Subcutaneous abdominal adipose tissue (tissue), 5 donors: Measurements from ENCODE around the gene ZNF500.
"Not testable (repeated sequence)": the region's sequence is repeated elsewhere in the genome, so short reads cannot be mapped to it uniquely, and the experiment has no call there.

Experiments
- H3K27ac ChIP-seq: one replicate; pipeline ENCODE4 v1.7.0; 2013; ENCODE audit warnings: low read depth, mild to moderate bottlenecking, inconsistent platforms, low read length, moderate library complexity
- H3K27me3 ChIP-seq, 5 donors: one replicate each; pipeline ENCODE4 v1.7.0; 2013; ENCODE audit warnings: low read length in 5 of 5, inconsistent platforms in 1 of 5; ENCODE audit not compliant: control insufficient read depth in 5 of 5, insufficient read depth in 4 of 5
- H3K36me3 ChIP-seq, 5 donors: one replicate each; pipeline ENCODE4 v1.7.0; 2013; ENCODE audit warnings: low read length in 5 of 5; ENCODE audit not compliant: control insufficient read depth in 5 of 5, insufficient read depth in 5 of 5
- H3K4me1 ChIP-seq, 5 donors: one replicate each; pipeline ENCODE4 v1.7.0; 2013; ENCODE audit warnings: low read length in 5 of 5, mild to moderate bottlenecking in 3 of 5, moderate library complexity in 1 of 5; ENCODE audit not compliant: control insufficient read depth in 5 of 5, insufficient read depth in 5 of 5
- H3K4me3 ChIP-seq, 5 donors: one replicate each; pipeline ENCODE4 v1.7.0; 2013; ENCODE audit warnings: low read length in 5 of 5, low read depth in 1 of 5
- H3K9ac ChIP-seq, 5 donors: one replicate each; pipeline ENCODE4 v1.7.0; 2013; ENCODE audit warnings: low read length in 5 of 5, mild to moderate bottlenecking in 4 of 5, moderate library complexity in 3 of 5
- H3K9me3 ChIP-seq, 5 donors: one replicate each; pipeline ENCODE4 v1.7.0; 2013; ENCODE audit warnings: low read length in 5 of 5; ENCODE audit not compliant: control insufficient read depth in 5 of 5
- donor health status: healthy.
- donor health status: healthy.
- donor health status: healthy.
- donor health status: healthy.
- donor health status: healthy.

The ZNF500 gene

DNA sequence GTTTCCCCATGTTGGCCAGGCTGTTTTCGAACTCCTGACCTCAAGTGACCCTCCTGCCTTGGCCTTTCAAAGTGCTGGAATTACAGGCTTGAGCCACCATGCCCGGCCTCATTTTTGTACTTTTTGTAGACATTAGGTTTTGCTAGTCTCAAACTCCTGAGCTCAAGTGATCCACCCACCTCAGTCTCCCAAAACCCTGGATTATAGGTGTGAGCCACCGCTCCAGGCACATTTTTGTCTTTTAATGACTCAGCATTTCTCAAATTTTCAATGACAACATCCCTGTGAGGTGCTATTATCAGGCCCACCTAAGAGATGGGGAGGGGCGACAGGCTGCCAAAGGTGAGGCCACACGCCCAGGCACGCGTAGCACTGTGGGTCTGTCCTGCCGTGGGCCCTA, 20.1 kb upstream of the ZNF500 start:
- no peaks in the 10 kb centered on the region for H3K4me1 ChIP-seq
- H3K27ac ChIP-seq, result no peak overlapping the region
- H3K4me3 ChIP-seq, result no peak overlapping the region
- no peaks in the 10 kb centered on the region for H3K36me3 ChIP-seq
- peaks cover 0 to 2% (median 0%) of the 10 kb centered on the region in 5 donors for H3K27me3 ChIP-seq
- H3K9me3 ChIP-seq, result no peaks in the 10 kb centered on the region
- no peak overlapping the region for H3K9ac ChIP-seq

DNA sequence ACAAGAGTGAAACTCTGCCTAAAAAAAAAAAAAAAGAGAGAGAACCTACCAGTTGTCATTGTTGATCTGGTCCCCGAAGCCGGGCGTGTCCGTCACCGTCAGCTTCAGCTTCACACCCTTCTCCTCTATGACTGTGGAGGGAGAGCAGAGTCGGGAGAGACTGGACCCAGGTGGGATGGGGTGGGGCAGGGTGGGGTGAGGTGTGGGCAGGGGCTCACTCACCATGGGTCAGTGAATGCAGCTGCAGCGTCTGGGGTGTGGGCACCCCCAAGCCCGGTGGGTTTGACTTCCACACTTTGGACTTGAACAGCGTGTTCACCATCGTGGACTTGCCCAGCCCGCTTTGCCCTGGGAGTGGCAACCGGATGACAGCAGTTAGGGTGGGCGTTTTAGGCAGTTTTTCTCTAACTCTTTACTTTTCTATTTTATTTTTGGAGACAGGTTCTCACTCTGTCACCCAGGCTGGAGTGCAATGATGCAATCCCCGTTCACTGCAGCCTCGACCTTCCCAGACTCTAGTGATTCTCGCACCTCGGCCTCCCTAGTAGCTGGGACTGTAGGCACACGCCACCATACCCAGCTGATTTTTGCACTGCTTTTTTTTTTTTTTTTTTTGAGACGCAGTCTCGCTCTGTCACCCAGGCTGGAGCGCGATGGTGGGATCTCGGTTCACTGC, 18.9 kb upstream of the ZNF500 start:
- Histone ChIP-seq H3K9me3 (no peaks in the 10 kb centered on the region), H3K36me3 (no peaks in the 10 kb centered on the region), H3K4me1 (no peaks in the 10 kb centered on the region), H3K4me3 (no peak overlapping the region), H3K27me3 (peaks cover 0 to 2% (median 0%) of the 10 kb centered on the region in 5 donors), H3K9ac (no peak overlapping the region), H3K27ac (no peak overlapping the region)

DNA sequence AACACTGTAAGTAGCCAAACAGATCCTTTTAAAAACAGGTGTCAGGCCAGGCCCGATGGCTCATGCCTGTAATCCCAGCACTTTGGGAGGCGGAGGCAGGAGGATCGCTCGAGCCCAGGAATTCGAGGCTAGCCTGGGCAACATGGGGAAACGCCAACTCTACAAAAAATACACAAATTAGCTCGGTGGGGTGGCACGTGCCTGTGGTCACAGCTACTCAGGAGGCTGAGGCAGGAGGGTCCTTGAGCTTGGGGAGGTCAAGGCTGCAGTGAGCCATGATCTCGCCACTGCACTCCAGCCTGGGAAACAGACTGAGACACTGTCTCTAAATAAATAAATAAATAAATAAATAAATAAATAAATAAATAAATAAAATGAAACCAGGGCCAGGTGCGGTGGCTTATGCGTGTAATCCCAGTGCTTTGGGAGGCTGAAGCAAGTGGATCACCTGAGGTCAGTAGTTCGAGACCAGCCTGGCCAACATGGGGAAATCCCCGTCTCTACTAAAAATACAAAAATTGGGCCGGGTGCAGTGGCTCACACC, 17.6 kb upstream of the ZNF500 start:
- H3K27ac ChIP-seq, H3K4me1 ChIP-seq, H3K27me3 ChIP-seq, H3K36me3 ChIP-seq, H3K4me3 ChIP-seq, H3K9me3 ChIP-seq, H3K9ac ChIP-seq: not testable (repeated sequence)

DNA sequence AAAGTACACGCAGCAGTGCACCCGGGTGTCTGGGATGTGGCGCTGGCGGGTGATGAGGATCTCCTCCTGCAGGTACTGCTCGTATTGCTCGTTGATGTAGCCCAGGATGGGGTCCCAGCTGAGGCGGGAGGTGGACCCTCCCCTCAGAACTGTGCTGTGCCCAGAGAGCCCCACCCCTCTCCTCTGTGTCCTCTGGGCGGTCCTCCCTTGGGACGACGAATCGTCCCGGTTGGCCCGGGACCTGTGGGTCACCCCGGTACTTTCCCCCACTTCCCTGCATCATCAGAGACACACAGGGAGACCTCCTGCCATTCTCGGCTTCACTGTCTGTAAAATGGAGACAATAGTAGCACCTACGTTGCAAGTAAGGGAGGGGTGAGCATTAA, 17.0 kb upstream of the ZNF500 start:
- Histone ChIP-seq H3K9ac (no peak overlapping the region), H3K9me3 (no peaks in the 10 kb centered on the region), H3K4me1 (no peaks in the 10 kb centered on the region), H3K27ac (no peak overlapping the region), H3K4me3 (no peak overlapping the region), H3K27me3 (peaks cover 0 to 2% (median 0%) of the 10 kb centered on the region in 5 donors), H3K36me3 (no peaks in the 10 kb centered on the region)

DNA sequence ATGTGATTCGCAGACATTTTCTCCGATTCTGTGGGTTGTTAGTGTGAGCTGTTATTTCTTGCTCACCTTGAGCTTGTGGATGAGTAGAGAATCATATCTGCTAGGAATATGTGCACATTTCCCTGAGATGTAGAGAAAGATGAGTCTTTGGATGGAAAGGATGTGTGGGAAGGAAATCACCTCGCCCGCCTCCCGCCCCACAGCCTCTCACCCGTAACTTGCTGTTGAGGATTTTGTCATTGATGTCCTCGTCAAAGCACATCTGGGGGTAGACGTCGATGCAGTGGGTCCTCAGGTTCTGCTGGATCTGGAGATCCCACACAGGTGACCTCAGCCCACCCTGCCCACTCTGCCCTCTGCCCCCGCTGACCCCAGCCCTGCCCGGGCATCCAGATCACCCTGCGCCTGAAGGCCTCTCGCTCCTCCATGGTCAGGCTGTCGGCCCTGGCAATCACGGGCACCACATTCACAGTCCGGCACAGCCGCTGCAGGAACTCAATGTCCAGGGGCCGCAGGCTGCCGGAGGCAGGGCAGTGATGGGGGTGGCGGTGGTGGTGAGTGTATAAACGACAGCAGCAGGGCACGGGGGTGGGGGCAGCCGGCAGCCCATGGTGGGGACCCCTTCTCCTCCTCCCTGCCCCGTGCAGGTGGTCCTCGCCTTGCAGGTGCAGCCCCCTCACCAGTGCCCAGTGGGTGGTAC, 16.4 kb upstream of the ZNF500 start:
- peaks cover 0 to 2% (median 0%) of the 10 kb centered on the region in 5 donors for H3K27me3 ChIP-seq
- H3K4me3 ChIP-seq, result no peak overlapping the region
- no peak overlapping the region for H3K9ac ChIP-seq
- no peaks in the 10 kb centered on the region for H3K4me1 ChIP-seq
- no peaks in the 10 kb centered on the region for H3K9me3 ChIP-seq
- H3K27ac ChIP-seq, result no peak overlapping the region
- no peaks in the 10 kb centered on the region for H3K36me3 ChIP-seq

DNA sequence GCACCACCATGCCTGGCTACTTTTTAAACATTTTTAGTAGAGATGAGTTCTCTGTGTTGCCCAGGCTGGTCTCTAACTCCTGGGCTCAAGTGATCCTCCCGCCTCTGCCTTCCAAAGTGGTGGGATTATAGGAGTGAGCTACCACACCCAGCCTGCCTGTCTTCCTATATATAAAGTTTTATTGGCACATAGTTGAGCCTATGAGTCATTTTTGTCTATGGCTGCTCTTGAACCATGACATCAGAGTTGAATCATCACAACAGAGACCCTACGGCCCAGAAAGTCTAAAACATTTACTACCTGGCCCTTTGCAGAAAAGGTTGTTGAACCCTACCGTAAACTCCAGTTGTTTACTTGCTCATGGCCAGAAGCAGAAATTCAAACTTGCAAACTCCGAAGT, 13.3 kb upstream of the ZNF500 start:
- Histone ChIP-seq H3K36me3 (no peaks in the 10 kb centered on the region), H3K4me3 (no peak overlapping the region), H3K9ac (no peak overlapping the region), H3K9me3 (no peaks in the 10 kb centered on the region), H3K27me3 (peaks cover 0 to 3% (median 0%) of the 10 kb centered on the region in 5 donors), H3K4me1 (no peaks in the 10 kb centered on the region), H3K27ac (no peak overlapping the region)

DNA sequence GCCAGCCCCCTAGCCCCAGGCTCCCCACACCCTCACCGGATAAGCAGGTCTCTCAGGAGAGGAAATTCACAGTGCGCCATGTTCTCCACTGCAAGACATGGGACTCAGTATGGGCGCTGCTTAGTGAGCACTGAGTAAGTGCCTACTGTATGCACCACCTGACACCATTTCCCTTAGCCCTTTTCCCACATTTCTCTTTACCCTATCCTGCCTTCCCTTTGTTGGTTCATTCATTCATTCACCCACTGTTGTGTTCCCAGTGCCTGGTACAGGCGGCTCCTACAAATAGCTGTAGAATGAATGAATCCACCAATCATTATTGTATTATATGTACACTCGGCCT, 11.1 kb upstream of the ZNF500 start:
- Histone ChIP-seq H3K27me3 (peaks cover 0 to 3% (median 0%) of the 10 kb centered on the region in 5 donors), H3K4me3 (no peak overlapping the region), H3K27ac (no peak overlapping the region), H3K4me1 (no peaks in the 10 kb centered on the region), H3K36me3 (no peaks in the 10 kb centered on the region), H3K9ac (no peak overlapping the region), H3K9me3 (no peaks in the 10 kb centered on the region)

DNA sequence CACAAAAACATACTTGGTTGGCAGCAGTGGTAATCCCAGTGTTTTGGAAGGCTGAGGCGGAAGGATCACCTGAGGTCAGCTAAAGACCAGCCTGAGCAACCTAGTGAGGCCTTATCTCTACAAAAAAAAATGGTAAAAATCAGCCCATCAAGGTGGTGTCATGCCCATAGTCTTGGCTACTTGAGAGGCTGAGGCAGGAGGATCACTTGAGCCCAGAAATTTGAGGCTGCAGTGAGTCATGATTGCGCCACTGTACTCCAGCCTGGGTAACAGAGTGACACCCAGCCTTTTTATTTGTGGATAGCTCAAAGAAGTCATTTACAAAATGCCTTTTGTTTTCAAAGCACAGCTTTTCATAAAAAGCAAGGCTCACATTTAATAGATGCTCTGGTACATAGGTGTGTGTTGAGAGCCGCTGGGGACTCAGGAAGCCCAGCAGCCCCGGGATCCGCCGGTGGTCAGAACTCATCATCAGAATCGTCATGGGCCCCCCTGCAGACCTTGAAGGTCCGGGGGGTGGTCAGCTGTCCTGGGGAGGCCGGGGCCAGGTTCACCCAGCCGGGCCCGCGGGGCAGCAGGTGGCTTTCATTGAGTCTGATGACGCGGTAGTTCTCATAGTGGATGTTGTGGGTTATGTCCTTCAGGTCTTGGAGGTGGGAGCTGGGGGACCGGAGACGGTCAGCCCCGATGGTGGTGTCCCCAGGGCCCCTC, 10.5 kb upstream of the ZNF500 start:
- peaks cover 0 to 3% (median 0%) of the 10 kb centered on the region in 5 donors for H3K27me3 ChIP-seq
- no peaks in the 10 kb centered on the region for H3K36me3 ChIP-seq
- H3K4me1 ChIP-seq, result no peaks in the 10 kb centered on the region
- H3K9me3 ChIP-seq, result no peaks in the 10 kb centered on the region
- H3K9ac ChIP-seq, result no peak overlapping the region
- no peak overlapping the region for H3K4me3 ChIP-seq
- H3K27ac ChIP-seq, result no peak overlapping the region

DNA sequence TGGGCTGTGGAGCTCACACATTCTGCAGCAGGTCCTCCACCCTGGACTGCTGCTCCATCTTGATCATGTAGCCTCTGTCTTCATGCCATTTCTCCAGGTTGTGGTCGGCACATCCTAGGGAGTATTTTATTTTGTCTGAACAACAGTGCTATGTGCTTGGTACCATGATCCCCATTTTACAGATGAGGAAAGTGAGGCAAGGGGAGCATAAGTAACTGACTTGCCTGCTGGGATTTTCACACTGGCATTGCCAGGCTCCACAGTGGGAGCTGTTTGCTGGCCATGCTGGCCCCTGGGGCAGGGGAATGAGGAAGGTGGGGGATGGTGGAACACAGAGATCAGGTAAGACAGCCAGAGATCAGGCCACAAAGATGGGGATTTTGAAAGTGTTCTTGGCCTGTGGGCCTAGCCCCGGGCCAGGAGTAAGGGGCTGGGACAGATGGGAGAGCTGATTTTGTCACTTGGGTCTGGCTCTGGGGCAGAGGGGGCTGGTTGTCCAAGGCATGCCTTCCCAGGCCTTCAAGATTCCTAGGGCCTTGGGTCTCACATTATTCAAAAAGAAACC, 9.3 kb upstream of the ZNF500 start:
- H3K36me3 ChIP-seq, result no peaks in the 10 kb centered on the region
- H3K27me3 ChIP-seq, result peaks cover 0 to 3% (median 0%) of the 10 kb centered on the region in 5 donors
- H3K9ac ChIP-seq, result no peak overlapping the region
- no peaks in the 10 kb centered on the region for H3K4me1 ChIP-seq
- no peak overlapping the region for H3K4me3 ChIP-seq
- H3K9me3 ChIP-seq, result no peaks in the 10 kb centered on the region
- no peak overlapping the region for H3K27ac ChIP-seq

DNA sequence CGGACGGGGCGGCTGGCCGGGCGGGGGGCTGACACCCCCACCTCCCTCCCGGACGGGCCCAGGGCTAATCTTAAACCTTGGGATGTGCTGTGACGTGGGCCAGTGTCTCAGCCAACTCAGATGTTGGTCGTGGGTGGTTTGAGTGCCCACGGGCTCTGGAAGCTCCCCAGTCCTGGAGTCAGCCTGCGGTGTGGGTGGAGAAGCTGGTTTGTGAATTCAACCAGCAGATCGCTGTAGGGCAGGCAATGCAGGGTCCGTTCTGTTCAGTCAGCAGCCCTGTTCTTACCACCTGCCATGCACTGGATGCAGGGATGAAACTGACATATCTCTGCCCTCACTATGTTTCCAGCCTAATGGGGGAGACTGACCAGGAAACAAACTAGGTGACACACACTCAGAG, 8.0 kb upstream of the ZNF500 start:
- Histone ChIP-seq H3K36me3 (no peaks in the 10 kb centered on the region), H3K27me3 (peaks cover 0 to 3% (median 0%) of the 10 kb centered on the region in 5 donors), H3K27ac (no peak overlapping the region), H3K4me1 (no peaks in the 10 kb centered on the region), H3K4me3 (no peak overlapping the region), H3K9ac (no peak overlapping the region), H3K9me3 (no peaks in the 10 kb centered on the region)
